Liver (tissue), 9 donors: Measurements from ENCODE around the gene WNT11. TPM values are rescaled to one million over a fixed set of nuclear protein-coding genes. Genes with fewer than 3 reads are reported as not detected.

Source experiments
- DNase-seq: peaks from one replicate; pipeline ENCODE4 v3.0.0-alpha.2; 2017; ENCODE audit warnings: low spot score
- H3K27ac ChIP-seq, 2 donors: one replicate each; pipeline ENCODE4 v1.7.0; 2013; ENCODE audit warnings: inconsistent platforms in 2 of 2, low read length in 2 of 2, control low read depth in 1 of 2, low read depth in 1 of 2, mild to moderate bottlenecking in 1 of 2
- H3K27me3 ChIP-seq, 4 donors: one replicate each; pipeline versions ENCODE4 v1.6.1 to v1.7.0; 2013; ENCODE audit warnings: low read length in 3 of 4, inconsistent platforms in 1 of 4, mild to moderate bottlenecking in 1 of 4, moderate library complexity in 1 of 4; ENCODE audit not compliant: control insufficient read depth in 4 of 4, insufficient read depth in 4 of 4
- H3K36me3 ChIP-seq, 4 donors: one replicate each; pipeline versions ENCODE4 v1.6.1 to v1.7.0; 2013; ENCODE audit warnings: low read length in 3 of 4, mild to moderate bottlenecking in 3 of 4, low read depth in 1 of 4, moderate library complexity in 1 of 4; ENCODE audit not compliant: control insufficient read depth in 4 of 4, insufficient read depth in 3 of 4
- H3K4me1 ChIP-seq, 4 donors: one replicate each; pipeline versions ENCODE4 v1.6.1 to v1.7.0; 2013; ENCODE audit warnings: low read length in 3 of 4, mild to moderate bottlenecking in 3 of 4, moderate library complexity in 1 of 4; ENCODE audit not compliant: control insufficient read depth in 4 of 4, insufficient read depth in 4 of 4
- H3K4me3 ChIP-seq, 3 donors: one replicate each; pipeline versions ENCODE4 v1.6.1 to v1.7.0; 2013; ENCODE audit warnings: low read length in 3 of 3, control low read depth in 1 of 3, low read depth in 1 of 3, mild to moderate bottlenecking in 1 of 3
- H3K9ac ChIP-seq, 2 donors: one replicate each; pipeline ENCODE4 v1.7.0; 2013; ENCODE audit warnings: low read length in 2 of 2, mild to moderate bottlenecking in 2 of 2, moderate library complexity in 2 of 2, control low read depth in 1 of 2, low read depth in 1 of 2
- H3K9me3 ChIP-seq, 4 donors: one replicate each; pipeline versions ENCODE4 v1.6.1 to v1.7.0; 2013; ENCODE audit warnings: low read length in 3 of 4; ENCODE audit not compliant: control insufficient read depth in 4 of 4
- ATF3 ChIP-seq: IDR thresholded peaks from 2 replicates; pipeline ENCODE4 v1.6.1; 2016; ENCODE audit warnings: antibody characterized with exemption
- CTCF ChIP-seq: fragments of 150-350 bp; IDR thresholded peaks from 2 replicates; pipeline ENCODE4 v1.5.1; 2017; ENCODE audit warnings: improper control_type of control experiment, low read depth, low read length; ENCODE audit not compliant: missing input control
- EGR1 ChIP-seq, 2 donors: IDR thresholded peaks; 2 replicates each; pipeline ENCODE4 v1.6.1; 2016 to 2018; ENCODE audit warnings: antibody characterized with exemption in 2 of 2, low read depth in 2 of 2
- FOXA1 ChIP-seq: IDR thresholded peaks from 2 replicates; pipeline ENCODE4 v1.6.1; 2016; ENCODE audit warnings: antibody characterized with exemption
- FOXA2 ChIP-seq: IDR thresholded peaks from 2 replicates; pipeline ENCODE4 v1.6.1; 2016; ENCODE audit warnings: antibody characterized with exemption
- GABPA ChIP-seq, 2 donors: IDR thresholded peaks in 1 of 2; conservative IDR thresholded peaks in 1 of 2; 2 replicates each; pipeline ENCODE4 v1.6.1; 2016; ENCODE audit warnings: antibody characterized with exemption in 2 of 2, mild to moderate bottlenecking in 1 of 2, moderate library complexity in 1 of 2
- HNF4A ChIP-seq, 2 donors: conservative IDR thresholded peaks; 2 replicates each; pipeline ENCODE4 v1.6.1; 2016; ENCODE audit warnings: antibody characterized with exemption in 2 of 2, mild to moderate bottlenecking in 2 of 2
- HNF4G ChIP-seq: IDR thresholded peaks from 2 replicates; pipeline ENCODE4 v1.6.1; 2016; ENCODE audit warnings: antibody characterized with exemption
- JUND ChIP-seq, 2 donors: IDR thresholded peaks; 2 replicates each; pipeline ENCODE4 v1.6.1; 2016; ENCODE audit warnings: antibody characterized with exemption in 2 of 2
- MAX ChIP-seq: IDR thresholded peaks from 2 replicates; pipeline ENCODE4 v1.6.1; 2016; ENCODE audit warnings: antibody characterized with exemption
- NR2F2 ChIP-seq: IDR thresholded peaks from 2 replicates; pipeline ENCODE4 v1.6.1; 2016; ENCODE audit warnings: antibody characterized with exemption
- RAD21 ChIP-seq, 2 donors: IDR thresholded peaks; 2 replicates each; pipeline ENCODE4 v1.6.1; 2016; ENCODE audit warnings: antibody characterized with exemption in 2 of 2, mild to moderate bottlenecking in 2 of 2
- REST ChIP-seq: IDR thresholded peaks from 2 replicates; pipeline ENCODE4 v1.6.1; 2016; ENCODE audit warnings: antibody characterized with exemption, mild to moderate bottlenecking
- RXRA ChIP-seq, 2 donors: IDR thresholded peaks; 2 replicates each; pipeline ENCODE4 v1.6.1; 2017 to 2018; ENCODE audit warnings: antibody characterized with exemption in 2 of 2, mild to moderate bottlenecking in 1 of 2
- SP1 ChIP-seq: IDR thresholded peaks from 2 replicates; pipeline ENCODE4 v1.6.1; 2018; ENCODE audit warnings: antibody characterized with exemption, mild to moderate bottlenecking
- TAF1 ChIP-seq: conservative IDR thresholded peaks from 2 replicates; pipeline ENCODE4 v1.6.1; 2016; ENCODE audit warnings: antibody characterized with exemption, mild to moderate bottlenecking
- YY1 ChIP-seq: IDR thresholded peaks from 2 replicates; pipeline ENCODE4 v1.6.1; 2016; ENCODE audit warnings: antibody characterized with exemption, mild to moderate bottlenecking
- ZBTB33 ChIP-seq: IDR thresholded peaks from 2 replicates; pipeline ENCODE4 v1.6.1; 2016; ENCODE audit warnings: antibody characterized with exemption
- WGBS: extraction: QIAGEN DNeasy Blood & Tissue Kit; methylation state at CpG from one replicate; pipeline ENCODE4 v1.1.7; 2013; 5-methylcytosine and 5-hydroxymethylcytosine counted together
- polyA plus RNA-seq, 2 donors: library from polyadenylated mRNA; stranded (reverse) in 1 of 2; unstranded in 1 of 2; fragments of 200-250 nt in 1 of 2; fragments of >200 nt in 1 of 2; fragmentation: Nextera tagmentation in 1 of 2; extraction: Ambion mirVana in 1 of 2; gene quantifications; one replicate each; pipeline versions ENCODE4 v1.2.1 to v1.2.3, GENCODE V29; 2013 to 2015
- total RNA-seq, 2 donors: library from RNA; depleted of rRNA; stranded (reverse); fragments of >200 nt; gene quantifications; one replicate each; pipeline ENCODE4 v1.2.3, GENCODE V29; 2014
- donor health status: healthy.
- donor health status: healthy.
- donor health status: healthy.
- donor health status: healthy.
- donor health status: healthy.

WNT11 gene
- total and polyA plus RNA-seq, 4 donors: 1.1 to 4.8 (median 2.5) TPM

- WGBS: 85% methylated on average over 17 of the region's 17 CpGs
- Histone ChIP-seq H3K27ac (no peak overlapping the region), H3K27me3 (no peaks in the 10 kb centered on the region), H3K36me3 (no peaks in the 10 kb centered on the region), H3K4me3 (no peak overlapping the region), H3K9me3 (no peaks in the 10 kb centered on the region), H3K4me1 (peaks cover 0 to 9% (median 4%) of the 10 kb centered on the region in 4 donors), H3K9ac (no peak overlapping the region)
- no peak for DNase-seq
- TF ChIP-seq EGR1 (IDR thresholded peaks at IDR 0.05; ENCODE audit: low read depth in 2 of 2) (no peak), REST (no peak), FOXA2 (no peak), HNF4A (conservative IDR thresholded peaks at IDR 0.05) (no peak), SP1 (no peak), RAD21 (IDR thresholded peaks at IDR 0.05) (no peak), NR2F2 (no peak)
These were observed 35.1 kb upstream of the WNT11 start for GRCh38 chr11:76241243-76242000.

GRCh38 chr11:76240666-76241065 lies 34.4 kb upstream of the WNT11 start:
- Histone ChIP-seq H3K27ac (no peak overlapping the region), H3K4me3 (no peak overlapping the region), H3K9me3 (no peaks in the 10 kb centered on the region), H3K27me3 (no peaks in the 10 kb centered on the region), H3K4me1 (peaks cover 0 to 17% (median 7%) of the 10 kb centered on the region in 4 donors), H3K9ac (no peak overlapping the region), H3K36me3 (no peaks in the 10 kb centered on the region)
- no peak for TF ChIP-seq ZBTB33
- TF ChIP-seq FOXA1: no peak
- no peak for TF ChIP-seq SP1
- TF ChIP-seq GABPA (IDR thresholded peaks at IDR 0.05 in 1 of 2, conservative IDR thresholded peaks at IDR 0.05 in 1 of 2): no peak
- TF ChIP-seq JUND (IDR thresholded peaks at IDR 0.05): no peak
- TF ChIP-seq HNF4A (conservative IDR thresholded peaks at IDR 0.05): no peak
- no peak for TF ChIP-seq HNF4G
- TF ChIP-seq FOXA2: no peak
- TF ChIP-seq RAD21 (IDR thresholded peaks at IDR 0.05): no peak
- TF ChIP-seq YY1: no peak
- no peak for TF ChIP-seq REST
- no peak for TF ChIP-seq ATF3
- no peak for TF ChIP-seq EGR1 (IDR thresholded peaks at IDR 0.05; ENCODE audit: low read depth in 2 of 2)
- TF ChIP-seq CTCF: no peak
- TF ChIP-seq RXRA (IDR thresholded peaks at IDR 0.05): no peak
- TF ChIP-seq MAX: no peak
- no peak for TF ChIP-seq TAF1
- TF ChIP-seq NR2F2: no peak
- WGBS: 96% methylated on average over 7 of the region's 7 CpGs
- DNase-seq: no peak
